Inferior parietal cortex (tissue), 1 donor: Measurements from ENCODE around the gene EFNA4.
A peak's percentile ranks its signal among the peaks of the same experiment; 100 is the strongest.

Experiments used
- DNase-seq: peaks from one replicate; pipeline ENCODE4 v3.0.0-alpha.2; 2016; ENCODE audit errors: extremely low spot score

The EFNA4 gene

GRCh38 chr1:155063550-155064110 lies at the start of gene EFNA4:
Gene EFNA4, plus strand, starts transcription at chr1:155063740. Its CDS starts 84 bp downstream, at chr1:155063824.
- DNase-seq, result peak; percentile 41

- no peak for DNase-seq
These were observed 48.6 kb upstream of the EFNA4 start for GRCh38 chr1:155014709-155015508.

GRCh38 chr1:155015527-155016230 lies 47.9 kb upstream of the EFNA4 start:
- no peak for DNase-seq

- no peak for DNase-seq
These were observed 47.2 kb upstream of the EFNA4 start for GRCh38 chr1:155016231-155016831.

- peak; percentile 84 for DNase-seq
These were observed 46.2 kb upstream of the EFNA4 start for GRCh38 chr1:155017041-155017945.

GRCh38 chr1:155017946-155018316 lies 45.6 kb upstream of the EFNA4 start:
- DNase-seq, result no peak

- no peak for DNase-seq
These were observed 44.8 kb upstream of the EFNA4 start for GRCh38 chr1:155018617-155019348.

- DNase-seq, result no peak
These were observed 43.9 kb upstream of the EFNA4 start for GRCh38 chr1:155019377-155020245.

GRCh38 chr1:155022136-155022926 lies 41.2 kb upstream of the EFNA4 start:
- no peak for DNase-seq

- no peak for DNase-seq
These were observed 40.7 kb upstream of the EFNA4 start for GRCh38 chr1:155022927-155023236.

GRCh38 chr1:155023627-155024026 lies 39.9 kb upstream of the EFNA4 start:
- no peak for DNase-seq

GRCh38 chr1:155024315-155024714 lies 39.2 kb upstream of the EFNA4 start:
- no peak for DNase-seq

- DNase-seq, result no peak
These were observed 37.4 kb upstream of the EFNA4 start for GRCh38 chr1:155026154-155026553.

- DNase-seq, result no peak
These were observed 37.0 kb upstream of the EFNA4 start for GRCh38 chr1:155026588-155026987.

GRCh38 chr1:155029513-155030242 lies 33.9 kb upstream of the EFNA4 start:
- no peak for DNase-seq

GRCh38 chr1:155030243-155030795 lies 33.2 kb upstream of the EFNA4 start:
- no peak for DNase-seq

- DNase-seq, result no peak
These were observed 32.6 kb upstream of the EFNA4 start for GRCh38 chr1:155030899-155031298.

- no peak for DNase-seq
These were observed 30.7 kb upstream of the EFNA4 start for GRCh38 chr1:155032886-155033285.
